ENCODE measurements around the gene CSTPP1.

The CSTPP1 gene

GRCh38 chr11:47166368-47166767, 229.8 kb downstream of the CSTPP1 start:
- DNase-seq, result no peak

- DNase-seq, result no peak
Measured at GRCh38 chr11:47171061-47171838, 234.7 kb downstream of the CSTPP1 start.

- DNase-seq, result no peak
Measured at GRCh38 chr11:47171856-47172255, 235.3 kb downstream of the CSTPP1 start.

GRCh38 chr11:47172740-47173336, 236.3 kb downstream of the CSTPP1 start:
- DNase-seq, result no peak

- no peak for DNase-seq
Measured at GRCh38 chr11:47175746-47176327, 239.3 kb downstream of the CSTPP1 start.

GRCh38 chr11:47176328-47177228, 240.0 kb downstream of the CSTPP1 start, which contains the start of gene ARFGAP2:
Gene ARFGAP2 (minus strand): TSS chr11:47176879. CDS start chr11:47176853, 26 bp downstream.
- peak; percentile 93 to 96 for DNase-seq

GRCh38 chr11:47177229-47177845, 240.8 kb downstream of the CSTPP1 start:
- DNase-seq, result peak; percentile 72 to 78

- DNase-seq, result no peak
Measured at GRCh38 chr11:47177846-47178245, 241.3 kb downstream of the CSTPP1 start.

- DNase-seq, result no peak
Measured at GRCh38 chr11:47178316-47178715, 241.8 kb downstream of the CSTPP1 start.

GRCh38 chr11:47178737-47179654, 242.4 kb downstream of the CSTPP1 start:
- no peak for DNase-seq

GRCh38 chr11:47179655-47179991, 243.1 kb downstream of the CSTPP1 start:
- DNase-seq, result peak; percentile 28 to 37

- DNase-seq, result no peak
Measured at GRCh38 chr11:47180006-47180787, 243.6 kb downstream of the CSTPP1 start.

GRCh38 chr11:47181271-47181670, 244.7 kb downstream of the CSTPP1 start:
- no peak for DNase-seq

GRCh38 chr11:47182380-47182779, 245.8 kb downstream of the CSTPP1 start:
- DNase-seq, result no peak

- no peak for DNase-seq
Measured at GRCh38 chr11:47183031-47183856, 246.7 kb downstream of the CSTPP1 start.

- no peak for DNase-seq
Measured at GRCh38 chr11:47183969-47184368, 247.4 kb downstream of the CSTPP1 start.

GRCh38 chr11:47184711-47185304, 248.2 kb downstream of the CSTPP1 start:
- no peak for DNase-seq

- no peak for DNase-seq
Measured at GRCh38 chr11:47185305-47186075, 248.9 kb downstream of the CSTPP1 start.
